Activated CD4-positive, alpha-beta T cell treated with anti-CD3 and anti-CD28 coated beads, Interleukin-2, amount 50 U/mL, for 24 hours (primary cell): Measurements from ENCODE around the gene GPC5.
"Not testable (repeated sequence)": the region's sequence is repeated elsewhere in the genome, so short reads cannot be mapped to it uniquely, and the experiment has no call there.

Experiments
- DNase-seq, 2 donors: peaks; one replicate each; pipeline ENCODE4 v3.0.0-alpha.2; 2020; ENCODE audit warnings: low read depth in 1 of 2, low spot score in 1 of 2

GPC5 gene

DNA sequence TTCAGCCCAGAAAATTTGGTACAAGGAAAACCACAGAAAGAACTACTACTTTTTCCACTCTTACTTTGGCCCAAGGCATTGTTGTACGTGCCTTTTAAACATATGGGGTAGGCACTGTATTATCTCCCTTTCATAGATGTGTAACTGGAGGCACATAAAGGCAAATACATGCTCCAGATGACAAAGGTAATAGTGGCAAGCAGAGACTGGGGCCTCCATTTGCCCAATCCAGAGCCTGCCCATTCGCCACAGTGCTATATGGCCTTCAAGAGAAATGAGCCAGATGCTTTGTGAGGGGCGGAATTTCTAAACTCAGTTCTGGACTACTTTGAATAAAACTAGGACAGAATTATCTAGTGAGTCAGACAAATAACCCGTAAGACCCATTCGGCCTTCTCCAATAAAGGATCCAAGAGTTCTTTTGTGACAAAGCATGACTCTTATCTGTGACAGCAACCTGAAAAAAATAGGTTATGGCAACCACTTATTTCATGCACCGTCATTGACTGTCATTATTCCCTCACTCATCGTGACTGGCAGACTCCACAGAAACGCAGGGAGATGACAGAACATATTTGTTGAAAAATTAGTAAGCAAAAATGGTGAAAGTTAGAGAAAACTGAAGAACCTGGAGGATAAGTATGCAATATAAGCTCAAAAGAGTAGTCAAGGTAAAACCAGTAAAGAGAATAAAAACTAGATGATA is 1116.2 kb downstream of the GPC5 start:
- no peak for DNase-seq

DNA sequence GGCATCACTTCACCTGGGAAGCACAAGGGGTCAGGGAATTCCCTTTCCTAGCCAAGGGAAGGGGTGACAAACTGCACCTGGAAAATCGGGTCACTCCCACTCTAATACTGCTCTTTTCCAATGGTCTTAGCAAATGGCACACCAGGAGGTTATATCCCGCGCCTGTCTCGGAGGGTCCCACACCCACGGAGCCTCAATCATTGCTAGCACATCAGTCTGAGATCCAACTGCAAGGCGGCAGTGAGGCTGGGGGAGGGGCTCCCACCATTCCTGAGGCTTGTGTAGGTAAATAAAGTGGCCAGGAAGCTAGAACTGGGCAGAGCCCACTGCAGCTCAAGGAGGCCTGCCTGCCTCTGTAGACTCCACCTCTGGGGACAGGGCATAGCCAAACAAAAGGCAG is 1118.5 kb downstream of the GPC5 start:
- DNase-seq, result not testable (repeated sequence)

DNA sequence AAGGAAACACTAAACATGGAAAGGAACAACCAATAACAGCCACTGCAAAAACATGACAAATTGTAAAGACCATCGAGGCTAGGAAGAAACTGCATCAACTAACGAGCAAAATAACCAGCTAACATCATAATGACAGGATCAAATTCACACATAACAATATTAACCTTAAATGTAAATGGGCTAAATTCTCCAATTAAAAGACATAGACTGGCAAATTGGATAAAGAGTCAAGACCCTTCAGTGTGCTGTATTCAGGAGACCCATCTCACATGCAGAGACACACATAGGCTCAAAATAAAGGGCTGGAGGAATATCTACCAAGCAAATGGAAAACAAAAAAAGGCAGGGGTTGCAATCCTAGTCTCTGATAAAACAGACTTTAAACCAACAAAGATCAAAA is 1120.2 kb downstream of the GPC5 start:
- not testable (repeated sequence) for DNase-seq

DNA sequence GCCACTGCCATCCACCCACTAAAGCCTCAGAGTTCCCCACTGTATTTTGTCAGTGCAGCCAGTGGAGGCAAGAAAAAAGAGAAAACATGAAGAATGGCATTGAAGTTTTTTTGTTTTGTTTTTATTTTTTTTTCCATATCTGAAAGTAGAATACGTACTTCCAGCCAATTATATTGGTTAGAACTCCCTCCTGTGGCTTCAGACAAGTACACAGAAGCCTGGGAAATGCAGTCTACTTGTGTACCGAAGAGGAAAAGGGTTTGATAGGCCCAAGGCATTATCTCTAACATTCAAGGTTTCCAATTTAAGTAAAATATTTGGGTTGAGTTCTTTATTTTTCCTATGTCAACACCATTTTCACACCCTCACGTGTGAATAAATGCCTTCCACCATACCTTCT is 1131.9 kb downstream of the GPC5 start:
- no peak for DNase-seq

DNA sequence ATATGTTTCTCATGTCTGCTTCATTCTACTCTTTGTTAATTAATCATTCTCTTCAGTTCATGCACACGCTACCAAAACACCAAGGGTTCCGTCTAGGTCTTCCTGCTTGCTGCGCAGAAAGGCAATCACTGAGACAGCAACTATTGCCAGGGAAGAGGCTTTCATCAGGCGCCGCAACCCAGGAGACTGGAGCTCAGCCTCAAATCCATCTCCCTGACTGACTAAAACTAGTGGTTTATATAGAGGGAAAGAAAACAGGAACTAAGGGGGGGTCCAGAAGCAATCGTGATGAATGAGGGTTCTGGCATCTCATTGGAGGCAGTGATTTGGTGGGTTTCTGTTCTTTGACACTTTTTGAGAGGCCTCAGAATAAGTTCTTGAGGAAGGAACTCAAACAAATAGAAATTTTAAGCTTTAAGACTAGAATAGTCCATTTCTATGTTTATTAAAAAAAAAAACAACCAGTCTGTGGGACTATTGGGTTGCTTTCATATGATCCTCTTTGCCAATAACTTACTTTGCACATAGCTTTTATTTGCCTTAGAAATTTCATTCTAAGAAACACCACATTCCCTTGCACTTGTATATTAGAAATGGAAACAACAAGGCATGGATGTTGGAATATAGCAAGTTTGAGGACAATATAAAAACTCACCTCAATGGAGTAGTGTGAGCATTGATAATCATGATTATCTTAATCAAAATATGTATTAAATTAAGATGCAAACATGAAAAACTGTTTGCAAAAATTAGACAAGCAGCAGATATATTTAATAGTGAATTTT is 1137.0 kb downstream of the GPC5 start:
- DNase-seq, result no peak

DNA sequence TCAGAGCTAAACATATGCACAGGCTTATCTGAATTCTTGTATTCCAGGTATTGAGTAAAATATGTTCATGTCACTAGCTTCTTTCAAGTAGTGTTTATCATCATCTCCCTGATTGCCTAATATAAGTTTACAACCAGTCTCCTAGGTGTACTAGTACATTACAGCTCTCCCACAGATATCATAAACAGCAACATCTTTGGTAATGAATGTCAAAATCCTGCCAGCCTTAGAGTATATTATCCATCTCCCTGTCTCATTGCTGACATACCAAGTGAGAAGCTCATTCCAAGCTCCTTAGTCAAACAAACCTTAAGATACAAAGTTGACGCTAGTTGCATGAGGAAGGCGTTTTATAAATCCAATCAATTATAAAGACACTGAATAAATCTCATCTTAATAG is 1139.0 kb downstream of the GPC5 start:
- no peak for DNase-seq

DNA sequence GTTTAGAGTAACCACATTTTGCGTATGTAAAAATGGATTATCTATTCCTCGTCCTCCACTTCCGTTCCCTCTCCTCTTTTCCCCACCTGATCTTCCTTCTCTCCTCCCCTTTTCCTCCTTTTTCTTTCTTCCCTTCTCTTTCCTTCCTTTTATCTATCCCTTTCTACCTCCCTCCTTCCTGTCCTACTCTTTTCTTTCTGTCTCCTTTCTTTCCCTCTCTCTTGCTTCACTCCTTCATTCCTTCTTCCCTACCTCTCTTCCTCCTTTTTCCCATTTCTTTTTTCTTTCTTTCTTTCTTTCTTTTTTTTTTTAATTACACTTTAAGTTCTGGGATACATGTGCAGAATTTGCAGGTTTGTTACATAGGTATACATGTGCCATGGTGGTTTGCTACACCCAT is 1139.7 kb downstream of the GPC5 start:
- DNase-seq, result no peak

DNA sequence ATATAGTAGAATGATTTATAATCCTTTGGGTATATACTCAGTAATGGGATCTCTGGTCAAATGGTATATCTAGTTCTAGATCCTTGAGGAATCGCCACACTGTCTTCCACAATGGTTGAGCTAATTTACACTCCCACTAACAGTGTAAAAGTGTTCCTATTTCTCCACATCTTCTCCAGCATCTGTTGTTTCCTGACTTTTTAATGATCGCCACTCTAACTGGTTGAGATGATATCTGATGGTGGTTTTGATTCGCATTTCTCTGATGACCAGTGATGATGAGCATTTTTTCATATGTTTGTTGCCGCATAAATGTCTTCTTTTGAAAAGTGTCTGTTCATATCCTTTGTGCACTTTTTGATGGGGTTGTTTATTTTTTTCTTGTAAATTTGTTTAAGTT is 1140.7 kb downstream of the GPC5 start:
- not testable (repeated sequence) for DNase-seq

DNA sequence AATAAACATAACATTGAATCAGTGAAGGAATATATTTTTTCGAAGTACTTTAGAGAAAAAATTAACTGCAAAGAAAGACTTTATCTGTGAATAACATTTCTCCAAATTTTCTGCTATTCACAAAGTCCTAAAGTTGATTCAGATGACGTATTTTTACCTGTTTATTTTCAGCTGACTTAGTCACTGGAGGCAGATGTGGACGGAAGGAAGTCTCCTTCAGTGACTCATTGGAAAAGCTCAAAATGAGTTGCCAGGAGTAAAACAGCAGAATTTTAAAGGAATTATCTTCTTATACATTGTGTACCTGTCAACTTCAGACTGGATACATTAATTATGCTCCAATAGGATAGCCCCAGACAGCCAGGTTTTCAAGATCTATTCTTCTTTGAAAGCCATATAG is 1148.8 kb downstream of the GPC5 start:
- DNase-seq, result no peak

DNA sequence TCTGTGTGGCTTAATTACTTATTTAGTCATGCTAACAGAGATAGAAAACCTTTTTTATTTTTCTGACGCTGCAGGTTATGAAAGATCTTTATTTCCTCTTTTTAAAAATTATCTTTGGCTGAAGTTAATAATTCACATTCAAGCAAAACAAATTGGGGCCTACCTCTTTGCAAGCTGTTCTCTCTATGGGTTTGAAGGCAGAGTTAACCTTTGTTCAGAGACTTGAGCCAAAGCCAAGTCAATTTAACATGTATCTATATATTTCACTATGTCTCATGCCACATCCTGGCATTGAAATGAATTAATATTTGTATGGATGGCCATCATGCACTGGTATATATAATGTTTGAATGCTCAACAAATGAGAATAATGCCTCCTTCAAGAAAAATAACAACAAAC is 1150.9 kb downstream of the GPC5 start:
- DNase-seq, result no peak

DNA sequence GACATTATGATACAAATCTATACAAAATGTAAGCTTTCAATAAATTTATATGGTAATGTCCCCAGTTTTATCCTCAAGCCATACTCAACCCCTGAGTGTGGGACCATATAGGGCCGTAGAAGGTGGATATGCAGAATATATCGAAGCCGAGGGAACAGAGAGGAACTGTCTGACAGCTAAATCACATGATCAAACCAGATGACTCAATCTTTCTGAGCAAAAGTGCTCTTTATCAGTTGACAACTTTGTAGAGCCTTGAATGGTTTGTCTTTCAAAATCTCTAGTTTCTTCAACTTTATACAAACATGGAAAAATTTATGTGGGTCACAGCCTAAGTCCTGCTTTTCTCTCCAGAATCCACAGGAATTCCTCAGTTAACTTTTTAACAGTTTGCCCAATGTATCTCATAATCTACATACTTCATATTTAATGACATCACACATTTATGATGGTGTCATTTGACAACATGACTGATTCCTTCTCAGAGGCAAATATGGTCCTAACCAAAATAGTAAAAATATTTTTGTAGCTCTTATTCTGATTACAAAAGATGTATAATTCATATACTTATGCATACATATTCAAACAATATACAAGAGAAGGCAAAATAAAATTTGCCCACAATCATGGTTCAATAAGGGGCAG is 1155.2 kb downstream of the GPC5 start:
- DNase-seq, result no peak

DNA sequence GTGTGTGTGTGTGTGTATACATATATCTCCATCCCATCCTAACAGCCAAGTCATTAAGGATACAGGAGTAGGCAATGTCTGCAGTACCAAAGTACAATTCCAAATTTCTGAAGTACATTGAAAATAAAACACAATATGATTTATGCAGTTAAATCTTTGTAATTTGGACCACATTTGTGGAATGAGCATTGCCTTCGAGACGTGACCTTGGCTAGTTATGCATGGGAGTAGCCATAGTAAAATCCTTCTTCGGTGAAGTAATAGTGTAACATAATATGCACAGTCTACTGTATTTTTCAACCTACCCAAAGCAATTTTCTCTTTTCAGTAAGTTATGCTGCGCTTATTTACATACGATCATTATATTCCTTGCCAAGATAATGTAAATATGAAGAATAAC is 1162.5 kb downstream of the GPC5 start:
- no peak for DNase-seq

DNA sequence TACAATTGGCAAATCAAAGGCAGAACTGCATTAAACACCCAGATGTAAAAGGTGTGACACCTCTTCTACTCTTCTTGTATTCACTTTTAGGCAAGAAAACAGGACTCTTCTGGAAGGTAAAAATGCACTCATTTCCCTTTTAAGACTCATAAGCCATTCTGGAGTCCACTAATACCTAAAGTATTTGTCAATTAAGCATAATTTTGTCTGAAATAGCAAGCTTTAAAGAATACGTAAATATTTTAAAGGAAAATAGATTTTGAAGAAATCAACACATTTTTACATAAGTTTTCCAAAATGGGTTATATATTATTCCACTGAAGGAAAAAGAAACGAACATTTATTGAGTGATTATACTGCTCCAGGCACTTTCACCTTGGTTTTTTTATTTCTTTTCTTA is 1166.5 kb downstream of the GPC5 start:
- DNase-seq, result no peak

DNA sequence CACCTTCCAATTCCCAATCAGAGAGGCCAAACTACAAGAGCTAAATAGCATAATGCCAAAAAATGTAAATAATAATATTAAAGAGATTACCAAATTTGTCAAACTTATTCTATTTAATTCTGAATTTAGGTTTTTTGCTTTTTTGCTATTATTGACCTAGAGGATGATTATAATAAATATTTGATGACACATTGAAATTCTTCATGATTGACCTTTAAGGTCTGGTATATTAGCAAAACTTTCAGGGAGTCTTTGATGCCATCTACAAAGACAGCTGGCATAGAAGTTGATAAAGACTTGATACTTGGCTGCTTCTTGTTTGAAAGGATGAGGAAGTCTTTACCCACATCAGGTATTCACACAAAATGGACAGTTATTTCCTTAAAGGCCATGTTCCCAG is 1168.3 kb downstream of the GPC5 start:
- no peak for DNase-seq

DNA sequence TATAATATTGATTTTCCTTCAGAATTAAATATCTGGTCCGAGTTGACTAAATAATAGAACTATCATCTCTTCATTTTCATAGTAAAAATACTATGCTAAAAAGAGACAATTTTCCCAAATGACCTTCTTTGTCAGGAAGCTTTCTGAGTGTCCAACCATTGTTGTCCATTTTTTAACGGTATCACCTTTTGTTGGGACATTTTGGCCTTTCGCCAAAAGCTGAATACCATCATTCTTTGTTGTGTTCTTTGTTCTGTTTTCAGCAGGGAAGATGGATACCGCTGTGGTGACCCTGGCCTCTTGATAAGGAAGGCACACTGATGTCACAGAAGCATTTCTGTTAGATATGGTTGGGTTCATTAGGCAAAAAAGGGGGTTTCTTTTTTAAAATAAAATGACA is 1173.8 kb downstream of the GPC5 start:
- DNase-seq, result no peak

DNA sequence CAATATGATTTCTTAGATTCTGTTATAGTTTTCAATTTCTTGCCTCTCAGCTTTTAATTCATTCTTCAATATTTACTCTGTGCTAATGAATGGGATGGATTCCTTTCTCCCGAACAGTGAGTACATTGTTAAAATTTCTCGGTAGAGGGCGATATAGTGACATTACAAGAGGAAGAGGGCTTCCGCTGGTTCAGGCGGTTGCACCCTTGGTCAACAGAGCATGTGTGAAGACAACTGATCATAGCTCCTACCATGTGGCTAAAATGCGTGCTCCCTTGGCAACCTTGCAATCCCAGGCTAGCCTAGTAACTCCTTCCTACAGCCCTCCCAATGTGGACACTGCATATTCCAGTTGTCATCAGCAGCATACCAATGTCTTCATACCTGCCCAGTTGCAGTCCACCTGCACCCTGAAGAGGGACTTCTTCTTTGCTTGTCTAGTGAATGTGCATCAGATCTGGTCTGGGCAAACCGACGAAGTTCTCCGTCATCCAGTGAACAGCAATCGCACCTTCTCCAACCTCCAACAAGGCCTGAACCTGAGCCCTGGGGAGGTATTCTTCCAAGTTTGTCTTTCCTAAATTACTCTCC is 1175.1 kb downstream of the GPC5 start:
- no peak for DNase-seq

DNA sequence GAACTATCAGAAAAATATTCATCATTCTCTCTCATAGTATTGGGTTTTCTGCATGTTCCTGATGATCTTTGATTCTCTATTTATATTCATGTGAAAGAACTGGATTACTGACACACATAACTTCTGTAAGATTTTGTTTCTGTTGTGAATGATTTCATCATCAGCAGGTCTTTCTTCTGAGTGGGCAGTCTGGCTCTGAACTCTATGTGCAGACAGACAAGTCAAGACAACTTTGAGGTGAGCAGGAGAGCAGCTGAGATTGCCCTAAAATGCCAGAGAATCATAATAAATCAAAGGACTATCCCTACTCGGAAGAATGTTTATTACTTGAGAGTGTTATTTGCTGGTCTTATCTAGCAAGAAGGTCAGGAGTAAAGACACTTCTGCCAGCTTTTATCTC is 1176.1 kb downstream of the GPC5 start:
- no peak for DNase-seq

DNA sequence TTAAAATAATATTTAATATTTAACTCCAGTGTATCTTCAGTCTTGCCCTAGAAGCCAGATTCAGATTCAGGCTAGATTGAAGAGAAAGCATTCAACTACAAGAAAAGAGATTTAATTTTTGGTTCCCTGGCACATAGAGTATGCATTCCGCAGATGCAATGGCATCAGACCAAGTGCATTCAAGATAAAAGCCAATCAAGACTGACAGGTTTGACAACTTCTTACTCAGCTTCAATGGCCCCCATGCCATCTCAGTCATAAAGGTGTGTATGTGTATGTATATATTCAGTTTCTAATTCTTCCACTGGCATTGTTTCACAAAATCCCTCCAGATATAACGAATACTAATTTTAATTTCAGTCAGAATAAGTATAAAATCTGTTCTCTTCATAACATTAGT is 1177.4 kb downstream of the GPC5 start:
- no peak for DNase-seq

DNA sequence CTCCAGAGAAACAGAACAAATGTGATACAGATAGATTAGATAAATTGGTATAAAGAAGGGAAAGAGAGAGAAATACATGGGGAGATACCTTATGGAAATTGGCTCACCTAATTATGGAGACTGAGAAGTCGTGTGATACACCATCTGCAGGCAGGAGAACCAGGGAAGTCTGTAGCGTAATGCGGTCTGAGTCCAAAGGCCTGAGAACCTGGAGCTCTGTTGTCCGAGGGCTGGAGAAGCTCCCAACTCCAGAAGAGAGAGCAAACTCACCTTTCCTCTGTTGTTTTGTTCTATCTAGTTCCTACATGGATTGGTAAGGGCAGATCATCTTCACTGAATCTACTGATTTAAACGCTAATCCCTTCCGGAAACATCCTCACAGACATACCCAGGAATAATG is 1179.9 kb downstream of the GPC5 start:
- DNase-seq, result no peak

DNA sequence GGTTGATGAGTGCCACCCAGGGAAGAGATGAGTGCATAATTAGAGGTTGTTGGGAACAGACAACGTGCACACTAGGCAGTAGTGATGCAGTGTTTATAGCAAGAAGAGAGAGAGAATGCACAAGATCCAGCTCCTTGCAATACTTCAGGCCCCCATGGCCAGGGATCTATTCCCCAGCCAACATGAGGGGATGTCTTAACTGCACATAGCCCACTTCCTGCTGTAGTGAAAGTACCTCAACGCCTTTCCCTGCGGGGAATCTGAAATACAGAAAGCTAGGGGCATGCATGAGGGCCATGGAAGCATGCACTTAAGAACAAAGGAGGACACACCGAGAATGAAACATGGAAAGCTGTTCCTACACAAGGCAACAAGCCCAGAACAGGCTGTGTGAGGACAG is 1191.5 kb downstream of the GPC5 start:
- no peak for DNase-seq

DNA sequence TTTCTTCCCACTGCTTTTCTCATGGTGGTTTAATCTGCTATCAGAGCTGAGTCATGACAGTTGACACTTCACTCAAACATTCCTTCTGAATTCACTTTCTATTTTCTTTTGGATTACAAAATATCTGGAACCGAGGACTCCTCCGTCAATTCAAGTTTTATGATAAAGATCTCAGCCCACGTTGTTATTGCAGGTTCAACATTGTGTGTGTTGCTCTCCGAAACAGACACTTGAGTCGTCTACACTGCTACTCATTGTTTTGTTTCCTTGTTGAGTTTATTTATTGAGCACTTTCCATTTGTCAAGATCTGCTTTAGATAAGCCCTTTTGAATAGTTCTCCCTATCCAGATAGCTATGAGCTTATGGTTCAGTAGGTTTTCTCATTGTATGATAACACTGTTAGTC is 1192.1 kb downstream of the GPC5 start:
- DNase-seq, result no peak

DNA sequence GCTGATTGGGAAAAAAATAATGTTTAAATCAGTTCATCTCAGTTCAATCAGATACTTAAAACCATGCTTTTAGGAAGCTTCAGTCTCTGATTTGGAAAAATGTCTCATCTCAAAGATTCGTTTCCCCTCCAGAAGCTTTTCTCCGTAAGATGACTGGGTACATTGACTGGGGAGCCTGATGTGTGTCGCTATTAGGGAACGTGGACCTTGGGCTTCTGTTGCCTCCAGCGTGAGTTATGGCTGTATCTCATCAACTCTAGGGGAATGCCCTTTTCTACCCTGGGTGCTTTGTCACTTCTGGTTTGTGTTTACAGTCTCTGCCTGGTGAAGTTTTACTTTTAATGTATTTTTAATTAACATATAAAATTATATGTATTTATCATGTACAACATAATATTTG is 1192.7 kb downstream of the GPC5 start:
- DNase-seq, result no peak
